K562 treated with DMSO at 1 percent for 12 hours (cell line): ENCODE measurements around the gene NEAT1. TPM values are rescaled to one million over a fixed set of nuclear protein-coding genes. Genes with fewer than 3 reads are reported as not detected.

Experiments used
- total RNA-seq: library from RNA; unstranded; fragments of 300-600 nt; gene quantifications from 2 replicates; pipeline ENCODE4 v1.2.3, GENCODE V29; 2022; ENCODE audit not compliant: insufficient read depth

Gene NEAT1
- 9.8 and 52.5 TPM in 2 replicates for total RNA-seq

GRCh38 chr11:65422633-65423515, at the start of gene NEAT1:
NEAT1 (plus strand) TSS chr11:65422798.

GRCh38 chr11:65382033-65382803, 40.4 kb upstream of the NEAT1 start, which contains the start of gene SLC25A45:
SLC25A45 (minus strand) TSS chr11:65382646; CDS start chr11:65381951, 695 bp downstream.

GRCh38 chr11:65386307-65387140, 36.1 kb upstream of the NEAT1 start, which contains the start of gene FRMD8:
FRMD8 (plus strand) TSS chr11:65386637; CDS start chr11:65387037, 400 bp downstream.

Other genes with a start within 250 kb of the NEAT1 start
- 157 and 166 TPM in 2 replicates for gene CAPN1, start 240.9 kb upstream of the NEAT1 start, total RNA-seq
- 24.4 and 36.9 TPM in 2 replicates for gene POLA2, start 160.8 kb upstream of the NEAT1 start, total RNA-seq
- gene CDC42EP2, start 107.9 kb upstream of the NEAT1 start, total RNA-seq, result 1.0 and 6.6 TPM in 2 replicates
- gene DPF2, start 88.9 kb upstream of the NEAT1 start, total RNA-seq, result 41.9 and 70.0 TPM in 2 replicates
- 6.5 and 7.1 TPM in 2 replicates for gene TIGD3, start 68.0 kb upstream of the NEAT1 start, total RNA-seq
- 0.65 and 1.1 TPM in 2 replicates for gene SLC25A45, start 40.2 kb upstream of the NEAT1 start, total RNA-seq
- gene FRMD8, start 36.2 kb upstream of the NEAT1 start, total RNA-seq, result 35.7 and 51.6 TPM in 2 replicates
- 148 and 227 TPM in 2 replicates for gene MALAT1, start 76.2 kb downstream of the NEAT1 start, total RNA-seq
- 110 and 115 TPM in 2 replicates for gene SCYL1, start 102.3 kb downstream of the NEAT1 start, total RNA-seq
- gene LTBP3, start 135.6 kb downstream of the NEAT1 start, total RNA-seq, result 34.0 and 34.5 TPM in 2 replicates
- 42.5 and 54.0 TPM in 2 replicates for gene ZNRD2, start 147.7 kb downstream of the NEAT1 start, total RNA-seq
- gene FAM89B, start 149.7 kb downstream of the NEAT1 start, total RNA-seq, result 94.7 and 125 TPM in 2 replicates
- gene EHBP1L1, start 153.3 kb downstream of the NEAT1 start, total RNA-seq, result 47.2 and 71.8 TPM in 2 replicates
- gene KCNK7, start 173.0 kb downstream of the NEAT1 start, total RNA-seq, result not detected in 2 replicates
- 58.8 and 67.8 TPM in 2 replicates for gene MAP3K11, start 191.4 kb downstream of the NEAT1 start, total RNA-seq
- gene PCNX3, start 193.0 kb downstream of the NEAT1 start, total RNA-seq, result 29.9 and 49.8 TPM in 2 replicates
- 53.3 and 65.6 TPM in 2 replicates for gene SIPA1, start 215.3 kb downstream of the NEAT1 start, total RNA-seq
- 40.4 and 85.8 TPM in 2 replicates for gene RELA, start 240.1 kb downstream of the NEAT1 start, total RNA-seq